Hepatocyte (in vitro differentiated cells): ENCODE results near the gene SPAAR.

ENCODE experiments used
- EZH2 ChIP-seq: fragments of 200-600 bp; sonication (generic); IDR thresholded peaks from 2 replicates; pipeline ENCODE4 v1.6.1; 2016; ENCODE audit warnings: antibody characterized with exemption, mild to moderate bottlenecking, borderline replicate concordance
- EZH2phosphoT487 ChIP-seq: fragments of 200-600 bp; sonication (generic); IDR thresholded peaks from one replicate; pipeline ENCODE4 v1.6.1; 2018; ENCODE audit warnings: antibody characterized with exemption, mild to moderate bottlenecking, low read depth, moderate library complexity; ENCODE audit not compliant: unreplicated experiment, severe bottlenecking
- TF ChIP-seq, protein P1 (sequence below): fragments of 200-600 bp; sonication (generic); IDR thresholded peaks from 2 replicates; pipeline ENCODE4 v1.5.1; 2016; ENCODE audit warnings: antibody characterized with exemption, mild to moderate bottlenecking; ENCODE audit not compliant: poor library complexity

DNA sequence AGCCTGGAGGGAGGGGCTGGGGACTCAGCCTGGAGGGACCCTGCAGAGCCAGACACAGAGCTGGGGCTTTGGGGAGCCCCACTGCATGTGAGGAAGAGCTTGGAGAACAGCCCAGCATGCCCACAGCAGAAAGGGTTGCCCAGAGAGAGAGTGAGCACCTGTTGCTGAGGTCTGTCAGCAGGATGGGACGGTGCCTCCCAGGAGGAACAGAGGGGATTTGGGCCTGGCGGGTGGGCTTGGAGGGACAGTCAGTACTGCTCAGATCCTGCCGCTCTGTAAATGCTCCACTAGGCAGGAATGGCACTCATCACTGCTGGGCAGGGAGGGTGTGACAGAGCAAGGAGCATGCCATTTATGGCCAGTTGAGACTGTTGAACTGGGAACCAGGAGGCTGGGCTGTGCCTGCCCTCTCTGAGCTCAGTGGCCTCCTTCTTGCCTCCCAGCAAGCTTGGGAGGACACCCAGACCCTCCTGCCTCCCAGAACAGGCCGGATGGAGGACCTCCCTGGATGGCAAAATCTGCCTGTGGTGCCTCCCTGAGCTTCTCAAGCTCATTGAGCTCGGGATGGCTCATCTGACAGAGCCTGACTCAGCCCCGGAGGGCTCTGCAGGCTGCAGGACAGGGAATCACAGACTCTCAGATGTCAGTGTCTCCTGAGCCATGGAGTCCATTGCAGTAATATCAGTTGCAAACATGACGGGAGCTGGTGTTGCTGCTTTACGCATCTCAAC is 4.1 kb upstream of the SPAAR start:
- TF ChIP-seq, protein P1, sequence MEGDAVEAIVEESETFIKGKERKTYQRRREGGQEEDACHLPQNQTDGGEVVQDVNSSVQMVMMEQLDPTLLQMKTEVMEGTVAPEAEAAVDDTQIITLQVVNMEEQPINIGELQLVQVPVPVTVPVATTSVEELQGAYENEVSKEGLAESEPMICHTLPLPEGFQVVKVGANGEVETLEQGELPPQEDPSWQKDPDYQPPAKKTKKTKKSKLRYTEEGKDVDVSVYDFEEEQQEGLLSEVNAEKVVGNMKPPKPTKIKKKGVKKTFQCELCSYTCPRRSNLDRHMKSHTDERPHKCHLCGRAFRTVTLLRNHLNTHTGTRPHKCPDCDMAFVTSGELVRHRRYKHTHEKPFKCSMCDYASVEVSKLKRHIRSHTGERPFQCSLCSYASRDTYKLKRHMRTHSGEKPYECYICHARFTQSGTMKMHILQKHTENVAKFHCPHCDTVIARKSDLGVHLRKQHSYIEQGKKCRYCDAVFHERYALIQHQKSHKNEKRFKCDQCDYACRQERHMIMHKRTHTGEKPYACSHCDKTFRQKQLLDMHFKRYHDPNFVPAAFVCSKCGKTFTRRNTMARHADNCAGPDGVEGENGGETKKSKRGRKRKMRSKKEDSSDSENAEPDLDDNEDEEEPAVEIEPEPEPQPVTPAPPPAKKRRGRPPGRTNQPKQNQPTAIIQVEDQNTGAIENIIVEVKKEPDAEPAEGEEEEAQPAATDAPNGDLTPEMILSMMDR = no peak
- no peak for TF ChIP-seq EZH2
- TF ChIP-seq EZH2phosphoT487 = no peak
